T-helper 2 cell treated with Interferon-gamma antibody and Interleukin-4, amounts not matched to agents 5 μg/mL and 100 μg/mL, for 36 hours (primary cell): ENCODE data around the gene GNB2.
A peak's percentile ranks its signal among the peaks of the same experiment; 100 is the strongest.

ENCODE experiments used
- DNase-seq: peaks from one replicate; pipeline ENCODE4 v3.0.0; 2021; ENCODE audit warnings: low spot score
- H3K27ac Mint-ChIP-seq: one replicate; pipeline ENCODE4 v1.8.0; 2021; ENCODE audit warnings: mild to moderate bottlenecking, mixed read lengths
- H3K27me3 Mint-ChIP-seq: one replicate; pipeline ENCODE4 v1.8.0; 2021; ENCODE audit warnings: low read depth, mixed read lengths
- H3K36me3 Mint-ChIP-seq: one replicate; pipeline ENCODE4 v1.8.0; 2021; ENCODE audit warnings: low read depth, mixed read lengths
- H3K4me1 Mint-ChIP-seq: one replicate; pipeline ENCODE4 v1.8.0; 2021; ENCODE audit warnings: low read depth, mixed read lengths
- H3K4me3 Mint-ChIP-seq: one replicate; pipeline ENCODE4 v1.8.0; 2022; ENCODE audit warnings: mild to moderate bottlenecking, moderate library complexity, mixed read lengths
- H3K9me3 Mint-ChIP-seq: one replicate; pipeline ENCODE4 v1.8.0; 2021; ENCODE audit warnings: mixed read lengths

Gene GNB2

GRCh38 chr7:100674411-100675104, 1.0 kb downstream of the GNB2 start:
- H3K36me3 Mint-ChIP-seq, result peaks cover 29% of the 10 kb centered on the region
- DNase-seq, result no peak
- H3K27ac Mint-ChIP-seq, result peak overlapping the region; percentile 94
- peak overlapping the region; percentile 95 for H3K4me3 Mint-ChIP-seq
- H3K4me1 Mint-ChIP-seq, result peaks cover 6% of the 10 kb centered on the region
- peaks cover 15% of the 10 kb centered on the region for H3K27me3 Mint-ChIP-seq
- no peaks in the 10 kb centered on the region for H3K9me3 Mint-ChIP-seq

- peaks cover 8% of the 10 kb centered on the region for H3K4me1 Mint-ChIP-seq
- DNase-seq, result no peak
- H3K36me3 Mint-ChIP-seq, result peaks cover 34% of the 10 kb centered on the region
- H3K27me3 Mint-ChIP-seq, result peaks cover 11% of the 10 kb centered on the region
- peak overlapping the region; percentile 95 for H3K4me3 Mint-ChIP-seq
- H3K27ac Mint-ChIP-seq, result no peak overlapping the region
- no peaks in the 10 kb centered on the region for H3K9me3 Mint-ChIP-seq
These were observed 1.5 kb downstream of the GNB2 start for GRCh38 chr7:100675105-100675451.

GRCh38 chr7:100675581-100676350, 2.2 kb downstream of the GNB2 start:
- Mint-ChIP-seq H3K4me3 (peak overlapping the region; percentile 92), H3K4me1 (peaks cover 13% of the 10 kb centered on the region), H3K27me3 (peaks cover 8% of the 10 kb centered on the region), H3K27ac (peak overlapping the region; percentile 82), H3K9me3 (no peaks in the 10 kb centered on the region), H3K36me3 (peaks cover 37% of the 10 kb centered on the region)
- peak; percentile 80 for DNase-seq

- Mint-ChIP-seq H3K9me3 (no peaks in the 10 kb centered on the region), H3K27me3 (peaks cover 2% of the 10 kb centered on the region), H3K4me1 (peaks cover 13% of the 10 kb centered on the region), H3K4me3 (peak overlapping the region; percentile 82), H3K27ac (peak overlapping the region; percentile 81), H3K36me3 (peaks cover 37% of the 10 kb centered on the region)
- DNase-seq, result no peak
These were observed 3.2 kb downstream of the GNB2 start for GRCh38 chr7:100676501-100677306.

- Mint-ChIP-seq H3K4me3 (peak overlapping the region; percentile 60), H3K27ac (peak overlapping the region; percentile 75), H3K27me3 (no peaks in the 10 kb centered on the region), H3K36me3 (peaks cover 37% of the 10 kb centered on the region), H3K4me1 (peaks cover 13% of the 10 kb centered on the region), H3K9me3 (no peaks in the 10 kb centered on the region)
- no peak for DNase-seq
These were observed 4.0 kb downstream of the GNB2 start for GRCh38 chr7:100677308-100678267.

- H3K4me1 Mint-ChIP-seq, result peaks cover 13% of the 10 kb centered on the region
- peak overlapping the region; percentile 70 for H3K27ac Mint-ChIP-seq
- peaks cover 40% of the 10 kb centered on the region for H3K36me3 Mint-ChIP-seq
- H3K4me3 Mint-ChIP-seq, result no peak overlapping the region
- no peaks in the 10 kb centered on the region for H3K9me3 Mint-ChIP-seq
- H3K27me3 Mint-ChIP-seq, result no peaks in the 10 kb centered on the region
- DNase-seq, result no peak
These were observed 4.9 kb downstream of the GNB2 start for GRCh38 chr7:100678291-100678984.

GRCh38 chr7:100679129-100679926, 5.8 kb downstream of the GNB2 start:
- Mint-ChIP-seq H3K27me3 (no peaks in the 10 kb centered on the region), H3K4me1 (peaks cover 13% of the 10 kb centered on the region), H3K4me3 (no peak overlapping the region), H3K36me3 (peaks cover 38% of the 10 kb centered on the region), H3K27ac (peak overlapping the region; percentile 67), H3K9me3 (no peaks in the 10 kb centered on the region)
- no peak for DNase-seq

- H3K27me3 Mint-ChIP-seq, result no peaks in the 10 kb centered on the region
- peaks cover 37% of the 10 kb centered on the region for H3K36me3 Mint-ChIP-seq
- DNase-seq, result no peak
- H3K27ac Mint-ChIP-seq, result peak overlapping the region; percentile 53
- H3K9me3 Mint-ChIP-seq, result no peaks in the 10 kb centered on the region
- peaks cover 13% of the 10 kb centered on the region for H3K4me1 Mint-ChIP-seq
- H3K4me3 Mint-ChIP-seq, result no peak overlapping the region
These were observed 6.5 kb downstream of the GNB2 start for GRCh38 chr7:100679927-100680575.

- H3K4me1 Mint-ChIP-seq, result peaks cover 13% of the 10 kb centered on the region
These were observed 7.2 kb downstream of the GNB2 start for GRCh38 chr7:100680576-100681271.

GRCh38 chr7:100681491-100682227, 8.1 kb downstream of the GNB2 start:
- H3K36me3 Mint-ChIP-seq, result peaks cover 37% of the 10 kb centered on the region
- peak overlapping the region; percentile 26 for H3K27ac Mint-ChIP-seq
- H3K27me3 Mint-ChIP-seq, result no peaks in the 10 kb centered on the region
- H3K4me1 Mint-ChIP-seq, result peaks cover 9% of the 10 kb centered on the region
- H3K9me3 Mint-ChIP-seq, result no peaks in the 10 kb centered on the region
- no peak overlapping the region for H3K4me3 Mint-ChIP-seq
- no peak for DNase-seq

More at GRCh38 chr7:100680576-100681271, 7.2 kb downstream of the GNB2 start:
- no peaks in the 10 kb centered on the region for H3K9me3 Mint-ChIP-seq
- DNase-seq, result no peak
- H3K4me3 Mint-ChIP-seq, result no peak overlapping the region
- H3K27me3 Mint-ChIP-seq, result no peaks in the 10 kb centered on the region
- H3K27ac Mint-ChIP-seq, result peak overlapping the region; percentile 26
- peaks cover 41% of the 10 kb centered on the region for H3K36me3 Mint-ChIP-seq

GRCh38 chr7:100682228-100682741, 8.7 kb downstream of the GNB2 start:
- no peak for DNase-seq
- H3K9me3 Mint-ChIP-seq, result no peaks in the 10 kb centered on the region
- no peaks in the 10 kb centered on the region for H3K27me3 Mint-ChIP-seq
- H3K36me3 Mint-ChIP-seq, result peaks cover 36% of the 10 kb centered on the region
- H3K4me1 Mint-ChIP-seq, result peaks cover 8% of the 10 kb centered on the region
- no peak overlapping the region for H3K27ac Mint-ChIP-seq
- no peak overlapping the region for H3K4me3 Mint-ChIP-seq
